HuH-7.5 (cell line): ENCODE data around the gene GLUD1.
"Not testable (repeated sequence)": the region's sequence is repeated elsewhere in the genome, so short reads cannot be mapped to it uniquely, and the experiment has no call there.

Source experiments
- DNase-seq: peaks from one replicate; pipeline ENCODE4 v3.0.0; 2011; ENCODE audit warnings: low spot score

Gene GLUD1

GRCh38 chr10:87043579-87043978, 51.1 kb downstream of the GLUD1 start:
- DNase-seq: not testable (repeated sequence)

- DNase-seq: no peak
These were observed 55.9 kb downstream of the GLUD1 start for GRCh38 chr10:87038786-87039185.

GRCh38 chr10:87038286-87038717, 56.3 kb downstream of the GLUD1 start:
- no peak for DNase-seq

- DNase-seq: no peak
These were observed 58.0 kb downstream of the GLUD1 start for GRCh38 chr10:87036623-87037022.

GRCh38 chr10:87030912-87031635, 63.6 kb downstream of the GLUD1 start:
- DNase-seq: no peak

- DNase-seq: not testable (repeated sequence)
These were observed 64.2 kb downstream of the GLUD1 start for GRCh38 chr10:87030419-87030818.

- not testable (repeated sequence) for DNase-seq
These were observed 67.7 kb downstream of the GLUD1 start for GRCh38 chr10:87026747-87027508.

GRCh38 chr10:87025285-87025958, 69.2 kb downstream of the GLUD1 start:
- not testable (repeated sequence) for DNase-seq

GRCh38 chr10:87020056-87020455, 74.6 kb downstream of the GLUD1 start, which contains the start of gene FAM25A:
TSS of gene FAM25A (plus strand) at chr10:87020294. CDS start at chr10:87020325, 31 bp downstream.
- not testable (repeated sequence) for DNase-seq

- DNase-seq: not testable (repeated sequence)
These were observed 75.1 kb downstream of the GLUD1 start for GRCh38 chr10:87019504-87019903.

GRCh38 chr10:87019066-87019465, 75.6 kb downstream of the GLUD1 start:
- DNase-seq: not testable (repeated sequence)

GRCh38 chr10:87018127-87018526, 76.5 kb downstream of the GLUD1 start:
- DNase-seq: not testable (repeated sequence)

- not testable (repeated sequence) for DNase-seq
These were observed 79.5 kb downstream of the GLUD1 start for GRCh38 chr10:87014986-87015716.

- DNase-seq: not testable (repeated sequence)
These were observed 81.1 kb downstream of the GLUD1 start for GRCh38 chr10:87013528-87013927.

GRCh38 chr10:87009134-87009696, 85.4 kb downstream of the GLUD1 start:
- not testable (repeated sequence) for DNase-seq

GRCh38 chr10:87008303-87008702, 86.3 kb downstream of the GLUD1 start:
- DNase-seq: not testable (repeated sequence)

GRCh38 chr10:87007674-87008073, 87.0 kb downstream of the GLUD1 start:
- not testable (repeated sequence) for DNase-seq

- DNase-seq: not testable (repeated sequence)
These were observed 87.5 kb downstream of the GLUD1 start for GRCh38 chr10:87007124-87007523.

- DNase-seq: no peak
These were observed 94.2 kb downstream of the GLUD1 start for GRCh38 chr10:87000491-87000890.
